ENCODE results near the gene RNF112. TPM values are rescaled to one million over a fixed set of nuclear protein-coding genes. Genes with fewer than 3 reads are reported as not detected.

RNF112 gene
- total RNA-seq, 4 donors from 2014 or later: 0.54 to 4.2 (median 1.3) TPM

- intact Hi-C loops (cut with DNase I; ENCODE audit: low total_unique reads): no loop called here
- no peak for DNase-seq (ENCODE audit: low spot score in 2 of 2)
- no peak for TF ChIP-seq CTCF (IDR thresholded peaks at IDR 0.05)
- TF ChIP-seq POLR2A (IDR thresholded peaks at IDR 0.05): no peak
- 72 to 93% methylated on average over 5 of the region's 5 CpGs for WGBS, 2 donors
- H3K4me3 ChIP-seq (ENCODE audit: low read depth, poor library complexity, severe bottlenecking): no peak overlapping the region
Observed at GRCh38 chr17:19405114-19405513, 5.9 kb upstream of the RNF112 start.

GRCh38 chr17:19407601-19408345, 3.3 kb upstream of the RNF112 start:
- WGBS, 2 donors: 98 to 99% methylated on average over 8 to 10 of the region's 10 CpGs

GRCh38 chr17:19408346-19408710, 2.7 kb upstream of the RNF112 start:
- DNase-seq (ENCODE audit: low spot score in 2 of 2): no peak
- no peak overlapping the region for H3K4me3 ChIP-seq (ENCODE audit: low read depth, poor library complexity, severe bottlenecking)
- TF ChIP-seq POLR2A (IDR thresholded peaks at IDR 0.05): no peak
- no peak for TF ChIP-seq CTCF (IDR thresholded peaks at IDR 0.05)
- intact Hi-C loops (cut with DNase I; ENCODE audit: low total_unique reads): no loop called here
- 97 to 100% methylated on average over 2 of the region's 2 CpGs for WGBS, 2 donors

More at GRCh38 chr17:19407601-19408345, 3.3 kb upstream of the RNF112 start:
- no peak overlapping the region for H3K4me3 ChIP-seq (ENCODE audit: low read depth, poor library complexity, severe bottlenecking)
- no peak for TF ChIP-seq POLR2A (IDR thresholded peaks at IDR 0.05)
- TF ChIP-seq CTCF (IDR thresholded peaks at IDR 0.05): no peak
- DNase-seq (ENCODE audit: low spot score in 2 of 2): peak in 1 of 2 donors; percentile 66
- intact Hi-C loops (cut with DNase I; ENCODE audit: low total_unique reads): no loop called here

GRCh38 chr17:19409066-19409465, 2.0 kb upstream of the RNF112 start:
- no peak overlapping the region for H3K4me3 ChIP-seq (ENCODE audit: low read depth, poor library complexity, severe bottlenecking)
- intact Hi-C loops (cut with DNase I; ENCODE audit: low total_unique reads): no loop called here
- no peak for TF ChIP-seq CTCF (IDR thresholded peaks at IDR 0.05)
- no peak for TF ChIP-seq POLR2A (IDR thresholded peaks at IDR 0.05)
- 96 to 100% methylated on average over 3 of the region's 3 CpGs for WGBS, 2 donors
- peak in 1 of 2 donors; percentile 66 for DNase-seq (ENCODE audit: low spot score in 2 of 2)

GRCh38 chr17:19409509-19409908, 1.5 kb upstream of the RNF112 start:
- 69 to 80% methylated on average over 3 of the region's 3 CpGs for WGBS, 2 donors
- H3K4me3 ChIP-seq (ENCODE audit: low read depth, poor library complexity, severe bottlenecking): no peak overlapping the region
- TF ChIP-seq CTCF (IDR thresholded peaks at IDR 0.05) (no peak), POLR2A (IDR thresholded peaks at IDR 0.05) (no peak)
- intact Hi-C loops (cut with DNase I; ENCODE audit: low total_unique reads): no loop called here
- DNase-seq (ENCODE audit: low spot score in 2 of 2): no peak

- H3K4me3 ChIP-seq (ENCODE audit: low read depth, poor library complexity, severe bottlenecking): no peak overlapping the region
- intact Hi-C loops (cut with DNase I; ENCODE audit: low total_unique reads): no loop called here
- WGBS, 2 donors: 80 to 87% methylated on average over 6 of the region's 6 CpGs
- peak in 1 of 2 donors; percentile 70 for DNase-seq (ENCODE audit: low spot score in 2 of 2)
- TF ChIP-seq POLR2A (IDR thresholded peaks at IDR 0.05): no peak
Observed at GRCh38 chr17:19410091-19410490, 941 bp upstream of the RNF112 start.

Data from lower leg skin (tissue), 4 donors.